ENCODE results near the gene NR1H4.
A peak's percentile ranks its signal among the peaks of the same experiment; 100 is the strongest.

The NR1H4 gene

GRCh38 chr12:100518376-100518775 is 44.7 kb downstream of the NR1H4 start:
- H2BK120ac ChIP-seq (ENCODE audit: low read depth, low read length) = no peak overlapping the region
- H3K27ac ChIP-seq (ENCODE audit: low read depth, low read length) = no peak overlapping the region
- H3K79me2 ChIP-seq (ENCODE audit: control insufficient read depth, insufficient read depth, low read length) = no peaks in the 10 kb centered on the region
- H3K79me1 ChIP-seq (ENCODE audit: low read length) = no peaks in the 10 kb centered on the region
- H3K4me2 ChIP-seq (ENCODE audit: low read length) = no peak overlapping the region
- H3K18ac ChIP-seq (ENCODE audit: low read length) = no peak overlapping the region
- H3K27me3 ChIP-seq (ENCODE audit: insufficient read depth, low read length, poor library complexity) = no peaks in the 10 kb centered on the region
- H3K9ac ChIP-seq (ENCODE audit: low read length) = no peak overlapping the region
- H3K4me1 ChIP-seq (ENCODE audit: control insufficient read depth, low read depth, low read length) = no peaks in the 10 kb centered on the region
- H3K4ac ChIP-seq (ENCODE audit: low read depth, low read length) = no peak overlapping the region
- H3K4me3 ChIP-seq (ENCODE audit: low read length) = no peak overlapping the region
- H4K5ac ChIP-seq (ENCODE audit: low read length) = no peak overlapping the region
- no peak overlapping the region for H3K23ac ChIP-seq (ENCODE audit: low read length)
- H2BK5ac ChIP-seq (ENCODE audit: low read length) = no peak overlapping the region
- H2BK15ac ChIP-seq (replicated peaks; ENCODE audit: low read depth) = no peak overlapping the region
- H4K8ac ChIP-seq (ENCODE audit: low read depth, low read length) = no peak overlapping the region
- no peak overlapping the region for H2AK5ac ChIP-seq (ENCODE audit: low read length)
- H3K36me3 ChIP-seq (ENCODE audit: control insufficient read depth, insufficient read depth, low read length) = no peaks in the 10 kb centered on the region
- no CpG with 5 or more reads among the region's 1 CpG for WGBS (ENCODE audit: extremely low coverage, insufficient coverage, low lambda C conversion rate)
- H3K56ac ChIP-seq (ENCODE audit: low read length) = no peak overlapping the region
- DNase-seq = no peak

- no peak overlapping the region for H4K8ac ChIP-seq (ENCODE audit: low read depth, low read length)
- H3K79me2 ChIP-seq (ENCODE audit: control insufficient read depth, insufficient read depth, low read length) = no peaks in the 10 kb centered on the region
- no peak overlapping the region for H3K4me2 ChIP-seq (ENCODE audit: low read length)
- H2BK120ac ChIP-seq (ENCODE audit: low read depth, low read length) = no peak overlapping the region
- no peak overlapping the region for H3K9ac ChIP-seq (ENCODE audit: low read length)
- H3K23ac ChIP-seq (ENCODE audit: low read length) = no peak overlapping the region
- H3K4me3 ChIP-seq (ENCODE audit: low read length) = no peak overlapping the region
- H3K4me1 ChIP-seq (ENCODE audit: control insufficient read depth, low read depth, low read length) = no peaks in the 10 kb centered on the region
- H4K5ac ChIP-seq (ENCODE audit: low read length) = no peak overlapping the region
- H3K36me3 ChIP-seq (ENCODE audit: control insufficient read depth, insufficient read depth, low read length) = no peaks in the 10 kb centered on the region
- no peaks in the 10 kb centered on the region for H3K27me3 ChIP-seq (ENCODE audit: insufficient read depth, low read length, poor library complexity)
- no peak overlapping the region for H3K4ac ChIP-seq (ENCODE audit: low read depth, low read length)
- no peak overlapping the region for H3K18ac ChIP-seq (ENCODE audit: low read length)
- no peak overlapping the region for H2BK5ac ChIP-seq (ENCODE audit: low read length)
- H3K79me1 ChIP-seq (ENCODE audit: low read length) = no peaks in the 10 kb centered on the region
- H3K27ac ChIP-seq (ENCODE audit: low read depth, low read length) = no peak overlapping the region
- H3K56ac ChIP-seq (ENCODE audit: low read length) = no peak overlapping the region
- no peak overlapping the region for H2BK15ac ChIP-seq (replicated peaks; ENCODE audit: low read depth)
- H2AK5ac ChIP-seq (ENCODE audit: low read length) = no peak overlapping the region
- DNase-seq = no peak
- WGBS (ENCODE audit: extremely low coverage, insufficient coverage, low lambda C conversion rate) = no CpG with 5 or more reads among the region's 10 CpGs
Observed at GRCh38 chr12:100520048-100520769, 46.5 kb downstream of the NR1H4 start.

GRCh38 chr12:100521958-100522357 is 48.3 kb downstream of the NR1H4 start:
- Histone ChIP-seq H3K4me1 (ENCODE audit: control insufficient read depth, low read depth, low read length) (no peaks in the 10 kb centered on the region), H3K36me3 (ENCODE audit: control insufficient read depth, insufficient read depth, low read length) (no peaks in the 10 kb centered on the region), H3K79me1 (ENCODE audit: low read length) (no peaks in the 10 kb centered on the region), H4K5ac (ENCODE audit: low read length) (no peak overlapping the region), H2BK120ac (ENCODE audit: low read depth, low read length) (no peak overlapping the region), H3K27ac (ENCODE audit: low read depth, low read length) (no peak overlapping the region), H3K9ac (ENCODE audit: low read length) (no peak overlapping the region), H3K4ac (ENCODE audit: low read depth, low read length) (no peak overlapping the region), H3K56ac (ENCODE audit: low read length) (no peak overlapping the region), H3K4me3 (ENCODE audit: low read length) (no peak overlapping the region), H2BK5ac (ENCODE audit: low read length) (no peak overlapping the region), H3K79me2 (ENCODE audit: control insufficient read depth, insufficient read depth, low read length) (no peaks in the 10 kb centered on the region), H3K18ac (ENCODE audit: low read length) (no peak overlapping the region), H3K27me3 (ENCODE audit: insufficient read depth, low read length, poor library complexity) (no peaks in the 10 kb centered on the region), H3K23ac (ENCODE audit: low read length) (no peak overlapping the region), H3K4me2 (ENCODE audit: low read length) (no peak overlapping the region), H2AK5ac (ENCODE audit: low read length) (no peak overlapping the region), H4K8ac (ENCODE audit: low read depth, low read length) (no peak overlapping the region), H2BK15ac (replicated peaks; ENCODE audit: low read depth) (no peak overlapping the region)
- no CpG with 5 or more reads among the region's 1 CpG for WGBS (ENCODE audit: extremely low coverage, insufficient coverage, low lambda C conversion rate)
- DNase-seq = peak; percentile 14

GRCh38 chr12:100528034-100528433 is 54.4 kb downstream of the NR1H4 start:
- Histone ChIP-seq H3K9ac (ENCODE audit: low read length) (no peak overlapping the region), H4K5ac (ENCODE audit: low read length) (no peak overlapping the region), H3K79me2 (ENCODE audit: control insufficient read depth, insufficient read depth, low read length) (no peaks in the 10 kb centered on the region), H3K4me3 (ENCODE audit: low read length) (no peak overlapping the region), H2AK5ac (ENCODE audit: low read length) (no peak overlapping the region), H3K27ac (ENCODE audit: low read depth, low read length) (no peak overlapping the region), H3K79me1 (ENCODE audit: low read length) (no peaks in the 10 kb centered on the region), H3K36me3 (ENCODE audit: control insufficient read depth, insufficient read depth, low read length) (no peaks in the 10 kb centered on the region), H3K4ac (ENCODE audit: low read depth, low read length) (no peak overlapping the region), H2BK5ac (ENCODE audit: low read length) (no peak overlapping the region), H3K18ac (ENCODE audit: low read length) (no peak overlapping the region), H3K27me3 (ENCODE audit: insufficient read depth, low read length, poor library complexity) (no peaks in the 10 kb centered on the region), H3K23ac (ENCODE audit: low read length) (no peak overlapping the region), H2BK120ac (ENCODE audit: low read depth, low read length) (no peak overlapping the region), H3K4me1 (ENCODE audit: control insufficient read depth, low read depth, low read length) (no peaks in the 10 kb centered on the region), H4K8ac (ENCODE audit: low read depth, low read length) (no peak overlapping the region), H3K4me2 (ENCODE audit: low read length) (no peak overlapping the region), H3K56ac (ENCODE audit: low read length) (no peak overlapping the region), H2BK15ac (replicated peaks; ENCODE audit: low read depth) (no peak overlapping the region)
- DNase-seq = no peak
- WGBS (ENCODE audit: extremely low coverage, insufficient coverage, low lambda C conversion rate) = no CpG with 5 or more reads among the region's 3 CpGs

- Histone ChIP-seq H3K18ac (ENCODE audit: low read length) (no peak overlapping the region), H3K4me2 (ENCODE audit: low read length) (no peak overlapping the region), H3K36me3 (ENCODE audit: control insufficient read depth, insufficient read depth, low read length) (no peaks in the 10 kb centered on the region), H3K27ac (ENCODE audit: low read depth, low read length) (no peak overlapping the region), H4K5ac (ENCODE audit: low read length) (no peak overlapping the region), H3K4me3 (ENCODE audit: low read length) (no peak overlapping the region), H2BK120ac (ENCODE audit: low read depth, low read length) (no peak overlapping the region), H3K56ac (ENCODE audit: low read length) (no peak overlapping the region), H3K79me2 (ENCODE audit: control insufficient read depth, insufficient read depth, low read length) (no peaks in the 10 kb centered on the region), H3K4ac (ENCODE audit: low read depth, low read length) (no peak overlapping the region), H2AK5ac (ENCODE audit: low read length) (no peak overlapping the region), H3K79me1 (ENCODE audit: low read length) (no peaks in the 10 kb centered on the region), H2BK5ac (ENCODE audit: low read length) (no peak overlapping the region), H2BK15ac (replicated peaks; ENCODE audit: low read depth) (no peak overlapping the region), H3K4me1 (ENCODE audit: control insufficient read depth, low read depth, low read length) (no peaks in the 10 kb centered on the region), H3K9ac (ENCODE audit: low read length) (no peak overlapping the region), H4K8ac (ENCODE audit: low read depth, low read length) (no peak overlapping the region), H3K23ac (ENCODE audit: low read length) (no peak overlapping the region), H3K27me3 (ENCODE audit: insufficient read depth, low read length, poor library complexity) (no peaks in the 10 kb centered on the region)
- no peak for DNase-seq
- no CpG with 5 or more reads among the region's 1 CpG for WGBS (ENCODE audit: extremely low coverage, insufficient coverage, low lambda C conversion rate)
Observed at GRCh38 chr12:100528471-100529127, 54.9 kb downstream of the NR1H4 start.

Data from mesendoderm (in vitro differentiated cells).